GM18858 (cell line): Measurements from ENCODE around the gene ZNF568.

Source experiments
- ATAC-seq: cut with Tn5 transposase; IDR thresholded peaks from one replicate; pipeline ENCODE4 v1.9.1; 2021; ENCODE audit not compliant: unreplicated experiment

Gene ZNF568

DNA sequence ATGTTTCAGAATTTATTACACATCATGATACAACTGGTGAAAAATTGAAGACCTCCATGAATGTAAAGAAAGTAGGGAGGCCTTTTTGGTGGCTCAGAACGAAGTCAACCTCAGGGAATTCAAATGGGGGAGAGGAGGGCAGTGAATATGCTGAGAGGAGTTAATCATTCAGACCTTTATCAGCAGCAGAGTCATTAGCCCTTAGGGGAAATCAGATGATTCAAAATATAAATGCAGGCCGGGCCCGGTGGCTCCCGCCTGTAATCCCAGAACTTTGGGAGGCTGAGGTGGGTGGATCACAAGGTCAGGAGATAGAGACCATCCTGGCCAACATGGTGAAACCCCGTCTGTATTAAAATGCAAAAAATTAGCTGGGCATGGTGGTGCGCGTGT, 81.7 kb downstream of the ZNF568 start:
- no peak for ATAC-seq

DNA sequence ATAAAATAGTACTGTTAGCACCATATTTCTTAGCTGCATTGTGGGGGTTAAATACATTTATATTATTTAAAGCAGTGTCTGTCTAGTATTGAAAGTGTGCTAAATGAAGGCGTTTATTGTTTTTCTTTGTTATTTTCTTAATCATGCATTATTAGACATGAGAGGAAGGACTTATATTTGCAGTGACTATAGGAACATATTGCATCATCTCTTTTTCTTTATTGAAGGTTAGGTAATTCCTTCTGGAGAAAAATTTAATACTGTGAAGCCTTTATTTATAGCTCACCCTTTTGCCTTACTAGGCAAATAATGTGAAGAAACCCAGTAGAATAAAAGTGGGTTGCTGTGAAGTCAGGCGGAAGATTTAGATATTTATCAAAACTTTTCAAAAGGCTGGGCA, 83.2 kb downstream of the ZNF568 start:
- ATAC-seq: no peak

DNA sequence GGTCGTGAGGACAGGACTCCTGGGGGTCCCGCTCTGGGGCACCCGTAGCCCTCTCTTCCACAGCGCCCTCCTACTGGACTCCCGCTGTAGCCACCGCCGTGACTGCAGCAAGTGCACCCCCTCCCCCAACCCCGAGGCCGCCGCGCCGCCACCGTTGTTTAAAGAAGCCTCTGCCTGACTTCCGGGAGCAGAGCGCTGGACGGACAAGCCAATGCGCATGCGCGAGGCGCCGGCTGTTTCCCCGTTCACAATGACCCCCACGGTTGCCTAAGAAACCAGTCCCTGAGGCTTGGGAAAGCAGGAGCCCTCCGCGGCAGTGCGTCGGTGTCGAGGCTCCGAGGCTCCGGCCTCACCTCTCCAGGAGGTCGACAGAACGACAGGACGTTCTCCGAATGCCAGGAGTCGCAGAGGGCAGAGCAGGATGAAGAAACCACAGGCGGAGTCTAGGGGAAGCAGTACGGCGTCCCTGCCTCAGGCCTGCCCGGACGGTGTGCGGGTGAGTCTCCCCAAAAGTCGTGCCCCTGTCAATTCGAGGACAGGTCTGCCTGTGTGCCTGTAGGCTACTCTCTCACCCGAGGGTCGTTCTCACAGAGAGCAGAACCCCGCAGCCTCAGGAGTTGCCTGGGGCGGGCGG, 91.6 kb downstream of the ZNF568 start:
- ATAC-seq: no peak

DNA sequence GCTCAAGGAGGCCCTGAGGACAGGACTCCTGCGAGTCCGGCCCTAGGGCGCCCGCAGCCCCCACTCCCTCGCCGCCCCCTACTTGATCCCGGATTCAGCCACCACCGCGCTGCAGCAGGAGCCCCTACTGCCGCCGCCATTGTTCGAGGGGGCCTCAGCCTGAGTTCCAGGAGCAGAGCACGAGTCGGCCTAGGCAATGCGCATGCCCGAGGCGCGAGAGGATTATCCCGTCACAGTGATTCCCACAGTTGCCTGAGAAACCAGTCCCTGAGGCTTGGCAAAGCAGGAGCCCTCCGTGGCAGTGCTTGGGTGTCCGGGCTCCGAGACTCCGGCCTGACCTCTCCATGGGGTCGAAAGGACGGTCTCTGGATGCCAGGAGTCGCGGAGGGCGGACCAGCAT, 93.7 kb downstream of the ZNF568 start:
- no peak for ATAC-seq

DNA sequence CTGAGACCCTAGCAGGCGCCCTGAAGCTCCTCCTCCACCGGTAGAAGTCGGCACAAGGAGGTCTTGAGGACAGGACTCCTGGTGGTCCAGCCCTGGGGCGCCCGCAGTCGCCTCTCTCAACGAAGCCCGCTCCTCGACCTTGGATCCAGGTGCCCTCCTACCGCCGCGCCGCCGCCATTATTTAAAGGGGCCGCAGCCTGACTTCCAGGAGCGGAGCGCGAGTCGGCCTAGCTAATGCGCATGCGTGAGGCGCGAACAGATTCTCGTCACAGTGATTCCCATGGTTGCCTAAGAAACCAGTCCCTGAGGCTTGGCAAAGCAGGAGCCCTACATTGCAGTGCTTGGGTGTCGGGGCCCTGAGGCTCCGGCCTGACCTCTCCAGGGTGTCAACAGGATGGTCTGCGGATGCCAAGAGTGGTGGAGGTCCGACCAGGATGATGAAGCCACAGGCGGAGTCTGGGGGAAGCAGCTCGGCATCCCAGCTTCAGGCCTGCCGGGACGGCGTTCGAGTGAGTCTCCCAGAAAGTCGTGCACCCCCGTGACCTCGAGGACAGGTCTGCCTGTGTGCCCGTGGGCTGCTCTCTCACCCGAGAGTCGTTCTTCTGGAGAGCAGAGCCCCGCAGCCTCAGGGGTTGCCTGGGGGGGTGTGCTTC, 96.1 kb downstream of the ZNF568 start:
- no peak for ATAC-seq

DNA sequence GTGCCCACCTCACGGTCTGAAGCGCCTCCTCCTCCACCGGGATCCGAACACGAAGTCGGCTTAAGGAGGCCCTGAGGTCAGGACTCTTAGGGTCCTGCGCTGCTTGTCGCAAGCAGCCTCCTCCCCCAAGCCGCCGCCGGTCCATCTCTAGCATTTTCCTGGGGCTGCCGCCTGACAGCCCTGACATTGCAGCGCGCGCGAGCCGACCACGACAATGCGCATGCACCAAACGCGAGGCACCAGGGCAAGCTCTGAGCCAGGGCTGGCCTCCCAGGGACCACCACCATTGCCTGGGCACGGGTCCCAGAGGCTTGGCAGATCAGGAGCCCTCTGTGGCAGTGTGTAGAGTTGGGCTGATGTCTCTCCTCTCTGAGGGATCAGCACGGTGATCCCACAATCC, 98.3 kb downstream of the ZNF568 start:
- no peak for ATAC-seq

DNA sequence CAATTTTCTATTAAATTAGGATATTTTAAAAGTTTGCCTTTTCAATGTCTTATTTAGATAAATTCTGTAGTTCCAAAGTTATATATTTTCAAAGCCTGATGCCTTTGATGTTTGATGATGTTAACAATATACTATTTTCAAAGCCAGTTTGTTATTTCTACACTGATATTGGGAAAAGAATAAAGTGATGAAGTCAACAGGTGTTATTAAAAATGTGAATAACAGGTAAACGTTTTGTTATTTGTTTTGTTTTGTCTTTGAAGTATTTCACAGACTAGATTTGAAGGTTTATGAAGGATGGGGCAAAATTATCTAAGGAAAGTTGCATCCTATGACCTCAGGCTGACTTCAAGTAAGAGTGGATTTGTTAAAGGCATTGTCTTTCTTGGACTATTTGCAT, 129.0 kb downstream of the ZNF568 start:
- no peak for ATAC-seq
